ENCODE results near the gene ANGEL2. TPM values are rescaled to one million over a fixed set of nuclear protein-coding genes. Genes with fewer than 3 reads are reported as not detected.

ANGEL2 gene
- polyA plus RNA-seq, 1 of the 3 experiments (the other 2 are of a cell fraction): 14.0 TPM

DNA sequence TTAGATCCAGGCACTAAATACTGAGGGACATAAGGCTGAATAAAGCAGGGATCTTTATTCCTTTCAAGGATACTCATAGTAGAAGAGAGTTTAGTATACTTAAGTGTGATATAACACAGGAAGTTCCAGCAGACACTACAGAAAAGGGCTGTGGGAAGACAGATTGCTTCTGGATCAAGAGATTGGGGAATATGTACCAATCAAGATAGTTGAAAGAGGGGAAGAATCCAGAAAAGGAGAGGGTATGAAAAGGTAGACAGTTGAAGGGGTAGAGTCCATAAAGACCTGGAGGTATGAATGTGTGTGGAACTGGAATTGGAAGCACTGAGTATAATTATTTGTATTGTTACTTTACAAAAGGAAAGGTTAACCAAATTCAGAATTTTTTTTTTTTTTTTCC, 37.8 kb upstream of the ANGEL2 start:
- Histone ChIP-seq H3K4me3 (ENCODE audit: low read depth in 2 of 2, low read length in 1 of 2) (no peak overlapping the region), H3F3A (replicated peaks; ENCODE audit: insufficient read depth) (peaks cover 16% of the 10 kb centered on the region), H3K4me2 (peak overlapping the region; percentile 86; the same call in 1 of the 2 replicates), H4K20me1 (ENCODE audit: insufficient read depth) (peaks cover 26% of the 10 kb centered on the region), H3K27ac (ENCODE audit: low read depth in 2 of 2, low read length in 1 of 2) (no peak overlapping the region), H3K9ac (no peak overlapping the region), H3K36me3 (replicated peaks in 1 of 2; ENCODE audit: control insufficient read depth in 1 of 2, insufficient read depth in 2 of 2, low read length in 1 of 2) (no peaks in the 10 kb centered on the region), H3K27me3 (ENCODE audit: insufficient read depth) (no peaks in the 10 kb centered on the region), H3K9me2 (no peaks in the 10 kb centered on the region), H2AFZ (ENCODE audit: low read depth) (no peak overlapping the region), H3K4me1 (ENCODE audit: control insufficient read depth in 1 of 2, insufficient read depth in 2 of 2, low read depth in 1 of 2, low read length in 1 of 2) (peaks cover 6 to 16% of the 10 kb centered on the region in 2 experiments; a peak in 3 of 4 replicates), H3K79me2 (ENCODE audit: insufficient read depth) (peaks cover 72% of the 10 kb centered on the region), H3K9me3 (no peaks in the 10 kb centered on the region)
- no peak for DNase-seq
- TF ChIP-seq NFIC (IDR thresholded peaks at IDR 0.05; ENCODE audit: borderline replicate concordance): no peak
- no peak for TF ChIP-seq TAF1 (IDR thresholded peaks at IDR 0.05; ENCODE audit: borderline replicate concordance, low read depth, low read length)
- TF ChIP-seq MXI1 (IDR thresholded peaks at IDR 0.05; ENCODE audit: low read depth, low read length): no peak
- TF ChIP-seq EP300 (IDR thresholded peaks at IDR 0.05; ENCODE audit: borderline replicate concordance in 1 of 2, low read depth in 1 of 2, low read length in 1 of 2): no peak
- no peak for TF ChIP-seq SIN3A (IDR thresholded peaks at IDR 0.05; ENCODE audit: borderline replicate concordance, low read depth, low read length)
- no peak for TF ChIP-seq FOXJ3 (CRISPR knock-in tag; IDR thresholded peaks at IDR 0.05)
- no peak for TF ChIP-seq JUND (IDR thresholded peaks at IDR 0.05)
- TF ChIP-seq RFX5 (IDR thresholded peaks at IDR 0.05; ENCODE audit: low read length): no peak
- TF ChIP-seq, protein P1, sequence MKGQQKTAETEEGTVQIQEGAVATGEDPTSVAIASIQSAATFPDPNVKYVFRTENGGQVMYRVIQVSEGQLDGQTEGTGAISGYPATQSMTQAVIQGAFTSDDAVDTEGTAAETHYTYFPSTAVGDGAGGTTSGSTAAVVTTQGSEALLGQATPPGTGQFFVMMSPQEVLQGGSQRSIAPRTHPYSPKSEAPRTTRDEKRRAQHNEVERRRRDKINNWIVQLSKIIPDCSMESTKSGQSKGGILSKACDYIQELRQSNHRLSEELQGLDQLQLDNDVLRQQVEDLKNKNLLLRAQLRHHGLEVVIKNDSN (IDR thresholded peaks at IDR 0.05; ENCODE audit: borderline replicate concordance, low read depth): no peak
- TF ChIP-seq CHD2 (IDR thresholded peaks at IDR 0.05; ENCODE audit: low read length, partially characterized antibody): no peak
- TF ChIP-seq SMC3 (IDR thresholded peaks at IDR 0.05; ENCODE audit: low read depth, low read length): no peak
- TF ChIP-seq, protein P2, sequence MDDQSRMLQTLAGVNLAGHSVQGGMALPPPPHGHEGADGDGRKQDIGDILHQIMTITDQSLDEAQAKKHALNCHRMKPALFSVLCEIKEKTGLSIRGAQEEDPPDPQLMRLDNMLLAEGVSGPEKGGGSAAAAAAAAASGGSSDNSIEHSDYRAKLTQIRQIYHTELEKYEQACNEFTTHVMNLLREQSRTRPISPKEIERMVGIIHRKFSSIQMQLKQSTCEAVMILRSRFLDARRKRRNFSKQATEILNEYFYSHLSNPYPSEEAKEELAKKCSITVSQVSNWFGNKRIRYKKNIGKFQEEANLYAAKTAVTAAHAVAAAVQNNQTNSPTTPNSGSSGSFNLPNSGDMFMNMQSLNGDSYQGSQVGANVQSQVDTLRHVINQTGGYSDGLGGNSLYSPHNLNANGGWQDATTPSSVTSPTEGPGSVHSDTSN (IDR thresholded peaks at IDR 0.05): no peak
- ChIA-PET CTCF (interaction anchor here (1.0 kb wide), 1 partner anchor 25 kb away, joined by 3 read pairs; no protein-coding TSS in a partner anchor), POLR2A (no interaction called here)

DNA sequence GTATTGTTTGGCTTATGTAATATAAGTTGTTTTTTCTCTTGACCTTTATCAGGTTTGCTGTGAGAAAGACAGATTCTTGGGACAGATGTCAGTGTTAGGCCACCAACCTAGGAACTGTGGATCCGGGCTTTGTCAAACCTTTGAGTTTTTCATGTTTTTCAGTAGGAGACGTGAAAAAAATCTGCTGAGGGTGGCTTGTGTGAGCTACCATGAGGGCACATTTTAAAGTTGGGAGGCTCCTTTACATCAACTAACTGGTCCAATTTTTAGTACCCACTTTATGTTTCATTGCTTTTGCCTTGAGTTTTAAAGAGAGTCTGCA, 36.2 kb upstream of the ANGEL2 start:
- Histone ChIP-seq H2AFZ (ENCODE audit: low read depth) (peak overlapping the region; percentile 99; the same call in 1 of the 2 replicates), H3K9me3 (no peaks in the 10 kb centered on the region), H3K79me2 (ENCODE audit: insufficient read depth) (peaks cover 56% of the 10 kb centered on the region), H3K4me3 (ENCODE audit: low read depth in 2 of 2, low read length in 1 of 2) (peak overlapping the region; percentile 87 to 93), H3K4me1 (ENCODE audit: control insufficient read depth in 1 of 2, insufficient read depth in 2 of 2, low read depth in 1 of 2, low read length in 1 of 2) (peaks cover 6 to 16% of the 10 kb centered on the region in 2 experiments; a peak in 3 of 4 replicates), H3K27ac (ENCODE audit: low read depth in 2 of 2, low read length in 1 of 2) (peak overlapping the region; percentile 77 to 87), H3K9me2 (no peaks in the 10 kb centered on the region), H3K36me3 (replicated peaks in 1 of 2; ENCODE audit: control insufficient read depth in 1 of 2, insufficient read depth in 2 of 2, low read length in 1 of 2) (no peaks in the 10 kb centered on the region), H3K4me2 (peak overlapping the region; percentile 86), H3K27me3 (ENCODE audit: insufficient read depth) (no peaks in the 10 kb centered on the region), H4K20me1 (ENCODE audit: insufficient read depth) (peaks cover 19% of the 10 kb centered on the region), H3F3A (replicated peaks; ENCODE audit: insufficient read depth) (peaks cover 16% of the 10 kb centered on the region), H3K9ac (peak overlapping the region; percentile 75)
- no peak for DNase-seq
- CTCF ChIA-PET: interaction anchor here (0.6 to 1.5 kb wide), 5 partner anchors 11 to 1825 kb away, joined by 3 read pairs; no protein-coding TSS in a partner anchor
- WGBS (ENCODE audit: low lambda C conversion rate): 10% methylated on average over 2 of the region's 2 CpGs
- POLR2A ChIA-PET: interaction anchor here (0.6 to 0.9 kb wide), 2 partner anchors 32 to 248 kb away, joined by 3 read pairs; no protein-coding TSS in a partner anchor
- TF ChIP-seq EZH2phosphoT487 (IDR thresholded peaks at IDR 0.05; ENCODE audit: borderline replicate concordance, low read depth) (no peak), MXI1 (IDR thresholded peaks at IDR 0.05; ENCODE audit: low read depth, low read length) (no peak), FOXJ3 (CRISPR knock-in tag; IDR thresholded peaks at IDR 0.05) (no peak), SIN3A (IDR thresholded peaks at IDR 0.05; ENCODE audit: borderline replicate concordance, low read depth, low read length) (no peak), FOSL2 (IDR thresholded peaks at IDR 0.05; ENCODE audit: borderline replicate concordance, low read depth) (no peak), SMC3 (IDR thresholded peaks at IDR 0.05; ENCODE audit: low read depth, low read length) (no peak)
- TF ChIP-seq, protein P1 (IDR thresholded peaks at IDR 0.05; ENCODE audit: borderline replicate concordance, low read depth): no peak
- TF ChIP-seq, protein P3, sequence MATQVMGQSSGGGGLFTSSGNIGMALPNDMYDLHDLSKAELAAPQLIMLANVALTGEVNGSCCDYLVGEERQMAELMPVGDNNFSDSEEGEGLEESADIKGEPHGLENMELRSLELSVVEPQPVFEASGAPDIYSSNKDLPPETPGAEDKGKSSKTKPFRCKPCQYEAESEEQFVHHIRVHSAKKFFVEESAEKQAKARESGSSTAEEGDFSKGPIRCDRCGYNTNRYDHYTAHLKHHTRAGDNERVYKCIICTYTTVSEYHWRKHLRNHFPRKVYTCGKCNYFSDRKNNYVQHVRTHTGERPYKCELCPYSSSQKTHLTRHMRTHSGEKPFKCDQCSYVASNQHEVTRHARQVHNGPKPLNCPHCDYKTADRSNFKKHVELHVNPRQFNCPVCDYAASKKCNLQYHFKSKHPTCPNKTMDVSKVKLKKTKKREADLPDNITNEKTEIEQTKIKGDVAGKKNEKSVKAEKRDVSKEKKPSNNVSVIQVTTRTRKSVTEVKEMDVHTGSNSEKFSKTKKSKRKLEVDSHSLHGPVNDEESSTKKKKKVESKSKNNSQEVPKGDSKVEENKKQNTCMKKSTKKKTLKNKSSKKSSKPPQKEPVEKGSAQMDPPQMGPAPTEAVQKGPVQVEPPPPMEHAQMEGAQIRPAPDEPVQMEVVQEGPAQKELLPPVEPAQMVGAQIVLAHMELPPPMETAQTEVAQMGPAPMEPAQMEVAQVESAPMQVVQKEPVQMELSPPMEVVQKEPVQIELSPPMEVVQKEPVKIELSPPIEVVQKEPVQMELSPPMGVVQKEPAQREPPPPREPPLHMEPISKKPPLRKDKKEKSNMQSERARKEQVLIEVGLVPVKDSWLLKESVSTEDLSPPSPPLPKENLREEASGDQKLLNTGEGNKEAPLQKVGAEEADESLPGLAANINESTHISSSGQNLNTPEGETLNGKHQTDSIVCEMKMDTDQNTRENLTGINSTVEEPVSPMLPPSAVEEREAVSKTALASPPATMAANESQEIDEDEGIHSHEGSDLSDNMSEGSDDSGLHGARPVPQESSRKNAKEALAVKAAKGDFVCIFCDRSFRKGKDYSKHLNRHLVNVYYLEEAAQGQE (IDR thresholded peaks at IDR 0.05; ENCODE audit: low read depth, low read length): no peak
